OCI-LY1 (cell line): ENCODE measurements around the gene RAPGEF1.

ENCODE experiments used
- EZH2 ChIP-seq: fragments of 200-600 bp; sonication (generic), shearing (Covaris generic); IDR thresholded peaks from 2 replicates; pipeline ENCODE4 v1.8.0; 2017; ENCODE audit warnings: borderline replicate concordance, mixed run types, mild to moderate bottlenecking, antibody characterized with exemption, low read length, moderate library complexity, mixed read lengths
- TF ChIP-seq, protein P1 (sequence below): fragments of 200-600 bp; sonication (generic), shearing (Covaris generic); IDR thresholded peaks from 2 replicates; pipeline ENCODE4 v1.5.1; 2017; ENCODE audit warnings: mild to moderate bottlenecking, antibody characterized with exemption, low read length, moderate library complexity, mixed read lengths

DNA sequence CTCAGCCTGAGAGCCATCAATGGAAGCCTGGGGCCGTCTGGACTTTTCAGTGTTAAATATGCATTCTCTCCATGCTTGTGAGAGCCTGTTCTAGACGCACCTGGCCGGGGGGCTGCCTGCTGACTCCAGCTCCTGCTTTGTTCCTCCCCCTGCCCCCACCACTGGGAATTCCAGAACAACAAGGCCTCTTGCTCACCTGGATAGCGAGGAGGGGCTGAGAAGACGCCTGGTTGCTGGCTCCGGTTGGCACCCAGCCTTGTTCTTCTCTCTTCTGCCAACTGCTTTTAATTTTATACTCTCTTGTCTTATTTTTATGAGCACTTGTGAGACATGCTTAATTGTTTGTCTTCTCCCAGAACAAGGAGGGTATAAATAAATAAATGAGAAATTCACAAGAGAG, 15.0 kb upstream of the RAPGEF1 start:
- TF ChIP-seq, protein P1, sequence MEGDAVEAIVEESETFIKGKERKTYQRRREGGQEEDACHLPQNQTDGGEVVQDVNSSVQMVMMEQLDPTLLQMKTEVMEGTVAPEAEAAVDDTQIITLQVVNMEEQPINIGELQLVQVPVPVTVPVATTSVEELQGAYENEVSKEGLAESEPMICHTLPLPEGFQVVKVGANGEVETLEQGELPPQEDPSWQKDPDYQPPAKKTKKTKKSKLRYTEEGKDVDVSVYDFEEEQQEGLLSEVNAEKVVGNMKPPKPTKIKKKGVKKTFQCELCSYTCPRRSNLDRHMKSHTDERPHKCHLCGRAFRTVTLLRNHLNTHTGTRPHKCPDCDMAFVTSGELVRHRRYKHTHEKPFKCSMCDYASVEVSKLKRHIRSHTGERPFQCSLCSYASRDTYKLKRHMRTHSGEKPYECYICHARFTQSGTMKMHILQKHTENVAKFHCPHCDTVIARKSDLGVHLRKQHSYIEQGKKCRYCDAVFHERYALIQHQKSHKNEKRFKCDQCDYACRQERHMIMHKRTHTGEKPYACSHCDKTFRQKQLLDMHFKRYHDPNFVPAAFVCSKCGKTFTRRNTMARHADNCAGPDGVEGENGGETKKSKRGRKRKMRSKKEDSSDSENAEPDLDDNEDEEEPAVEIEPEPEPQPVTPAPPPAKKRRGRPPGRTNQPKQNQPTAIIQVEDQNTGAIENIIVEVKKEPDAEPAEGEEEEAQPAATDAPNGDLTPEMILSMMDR = no peak
- no peak for TF ChIP-seq EZH2
